VCaP (cell line): ENCODE measurements around the gene CCDC60.
A peak's percentile ranks its signal among the peaks of the same experiment; 100 is the strongest.

Experiments used
- H3K27ac ChIP-seq: fragments of 450-650 bp; 2 replicates; pipeline ENCODE4 v1.5.1; 2017
- TF ChIP-seq, protein P1 (sequence below): fragments of 450-650 bp; conservative IDR thresholded peaks from 2 replicates; pipeline ENCODE4 v1.5.1; 2017; ENCODE audit warnings: mild to moderate bottlenecking, moderate library complexity

Gene CCDC60

GRCh38 chr12:119505001-119505400 lies 170.5 kb downstream of the CCDC60 start:
- TF ChIP-seq, protein P1, sequence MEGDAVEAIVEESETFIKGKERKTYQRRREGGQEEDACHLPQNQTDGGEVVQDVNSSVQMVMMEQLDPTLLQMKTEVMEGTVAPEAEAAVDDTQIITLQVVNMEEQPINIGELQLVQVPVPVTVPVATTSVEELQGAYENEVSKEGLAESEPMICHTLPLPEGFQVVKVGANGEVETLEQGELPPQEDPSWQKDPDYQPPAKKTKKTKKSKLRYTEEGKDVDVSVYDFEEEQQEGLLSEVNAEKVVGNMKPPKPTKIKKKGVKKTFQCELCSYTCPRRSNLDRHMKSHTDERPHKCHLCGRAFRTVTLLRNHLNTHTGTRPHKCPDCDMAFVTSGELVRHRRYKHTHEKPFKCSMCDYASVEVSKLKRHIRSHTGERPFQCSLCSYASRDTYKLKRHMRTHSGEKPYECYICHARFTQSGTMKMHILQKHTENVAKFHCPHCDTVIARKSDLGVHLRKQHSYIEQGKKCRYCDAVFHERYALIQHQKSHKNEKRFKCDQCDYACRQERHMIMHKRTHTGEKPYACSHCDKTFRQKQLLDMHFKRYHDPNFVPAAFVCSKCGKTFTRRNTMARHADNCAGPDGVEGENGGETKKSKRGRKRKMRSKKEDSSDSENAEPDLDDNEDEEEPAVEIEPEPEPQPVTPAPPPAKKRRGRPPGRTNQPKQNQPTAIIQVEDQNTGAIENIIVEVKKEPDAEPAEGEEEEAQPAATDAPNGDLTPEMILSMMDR, result no peak

DNA sequence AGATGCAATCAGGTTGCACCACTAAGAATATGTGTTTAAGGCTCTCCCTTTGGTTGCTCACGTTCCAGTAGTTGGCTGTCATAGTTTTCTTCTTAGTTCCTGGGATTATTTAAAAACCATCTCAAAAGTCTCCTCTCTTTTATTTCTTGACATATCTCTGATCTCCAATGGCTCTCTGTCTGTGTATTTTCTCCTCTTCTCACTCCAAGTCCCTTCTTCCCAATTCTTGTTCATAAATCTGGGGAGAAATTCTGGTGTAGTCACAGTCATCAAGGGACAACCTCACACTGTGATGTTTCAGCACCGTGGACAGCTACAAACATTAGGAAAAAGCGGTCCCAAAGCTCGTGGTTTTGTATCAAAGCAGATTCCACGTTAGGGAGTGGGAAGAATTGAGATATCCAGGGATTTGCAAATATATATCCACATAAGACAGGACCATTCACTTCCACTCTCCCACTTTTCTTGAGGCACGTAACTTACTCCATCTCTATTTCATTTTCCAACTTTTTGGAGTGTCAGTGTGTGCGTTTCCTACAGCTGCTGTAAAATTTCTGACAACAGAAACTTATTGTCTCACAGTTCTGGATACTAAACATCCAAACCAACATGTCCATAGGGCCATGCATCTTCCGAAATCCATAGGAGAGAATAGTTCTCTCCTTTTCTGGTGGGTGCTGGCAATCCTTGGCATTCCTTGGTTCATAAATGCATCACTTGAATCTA lies 178.4 kb downstream of the CCDC60 start:
- TF ChIP-seq, protein P1, result no peak
- no peak overlapping the region for H3K27ac ChIP-seq

More at GRCh38 chr12:119505001-119505400, 170.5 kb downstream of the CCDC60 start:
- no peak overlapping the region for H3K27ac ChIP-seq

GRCh38 chr12:119528241-119528640 lies 193.7 kb downstream of the CCDC60 start:
- TF ChIP-seq, protein P1, result no peak
- no peak overlapping the region for H3K27ac ChIP-seq

GRCh38 chr12:119540476-119540875 lies 205.9 kb downstream of the CCDC60 start:
- no peak overlapping the region for H3K27ac ChIP-seq
- TF ChIP-seq, protein P1, result no peak

DNA sequence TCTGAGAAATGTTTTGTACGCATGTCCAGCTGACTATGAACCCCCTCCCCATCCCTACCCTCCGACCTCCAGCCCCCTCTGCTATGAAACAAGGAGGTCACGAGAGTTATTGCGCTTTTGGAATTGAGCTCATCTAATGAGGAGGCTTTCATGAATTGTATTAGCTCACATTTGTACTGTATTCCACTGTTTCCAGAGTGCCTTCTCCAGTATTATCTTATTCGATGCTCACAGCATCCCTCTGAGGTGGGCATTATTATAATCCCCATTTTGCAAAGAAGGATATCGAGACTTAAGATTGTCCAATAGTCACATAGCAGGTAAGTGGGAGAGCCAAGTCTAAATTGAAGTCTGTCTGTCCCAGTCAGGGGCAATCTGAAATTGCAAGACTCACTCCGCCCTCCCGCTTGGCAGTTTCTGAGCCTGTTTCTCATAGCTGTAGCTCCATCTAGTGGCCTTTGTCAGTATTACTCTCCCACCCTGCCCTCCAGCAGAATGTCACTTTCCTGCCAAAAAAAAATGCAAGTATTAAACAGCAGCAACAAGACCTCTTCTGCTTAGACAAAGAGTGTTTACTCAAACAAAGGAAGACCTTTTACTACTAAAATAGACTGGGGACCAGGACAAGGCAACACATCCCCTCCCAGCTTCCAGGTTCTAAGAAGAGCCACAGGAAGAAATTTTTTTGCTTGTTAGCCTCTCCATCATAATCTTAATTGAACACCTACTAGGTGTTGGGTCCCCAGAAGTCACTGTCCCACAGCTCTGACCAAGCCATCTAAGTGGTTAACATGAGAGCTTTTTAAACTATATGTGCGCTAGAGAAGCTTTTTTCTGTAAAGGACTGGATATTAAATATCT lies 210.5 kb downstream of the CCDC60 start:
- TF ChIP-seq, protein P1, result peak; percentile 93
- H3K27ac ChIP-seq, result no peak overlapping the region

- H3K27ac ChIP-seq, result no peak overlapping the region
- TF ChIP-seq, protein P1, result no peak
These were observed 211.8 kb downstream of the CCDC60 start for GRCh38 chr12:119546340-119546739.

DNA sequence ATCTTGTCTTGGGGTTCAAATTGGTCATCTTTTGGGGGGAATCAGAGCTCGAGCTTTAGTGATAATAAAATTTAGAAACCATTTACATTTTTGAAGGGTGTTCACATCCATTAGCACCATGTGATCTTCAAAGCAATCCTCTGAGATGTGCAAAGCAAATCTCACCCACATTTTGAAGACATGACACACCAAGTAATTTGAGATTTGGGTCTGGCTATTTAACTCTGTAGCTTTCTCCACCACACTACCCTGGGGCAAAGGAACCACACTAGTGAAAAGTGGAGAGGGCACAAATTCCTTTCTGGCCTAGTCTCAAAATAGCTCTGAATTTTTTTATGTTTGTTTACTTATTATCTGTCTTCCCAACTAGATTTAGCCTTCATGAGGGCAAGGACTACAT lies 212.5 kb downstream of the CCDC60 start:
- TF ChIP-seq, protein P1, result no peak
- H3K27ac ChIP-seq, result no peak overlapping the region
